GM21825 (cell line): ENCODE data around the gene UCP3.

Experiments
- ATAC-seq: cut with Tn5 transposase; IDR thresholded peaks from one replicate; pipeline ENCODE4 v1.9.1; 2021; ENCODE audit warnings: mild to moderate bottlenecking, moderate library complexity; ENCODE audit not compliant: unreplicated experiment

UCP3 gene

DNA sequence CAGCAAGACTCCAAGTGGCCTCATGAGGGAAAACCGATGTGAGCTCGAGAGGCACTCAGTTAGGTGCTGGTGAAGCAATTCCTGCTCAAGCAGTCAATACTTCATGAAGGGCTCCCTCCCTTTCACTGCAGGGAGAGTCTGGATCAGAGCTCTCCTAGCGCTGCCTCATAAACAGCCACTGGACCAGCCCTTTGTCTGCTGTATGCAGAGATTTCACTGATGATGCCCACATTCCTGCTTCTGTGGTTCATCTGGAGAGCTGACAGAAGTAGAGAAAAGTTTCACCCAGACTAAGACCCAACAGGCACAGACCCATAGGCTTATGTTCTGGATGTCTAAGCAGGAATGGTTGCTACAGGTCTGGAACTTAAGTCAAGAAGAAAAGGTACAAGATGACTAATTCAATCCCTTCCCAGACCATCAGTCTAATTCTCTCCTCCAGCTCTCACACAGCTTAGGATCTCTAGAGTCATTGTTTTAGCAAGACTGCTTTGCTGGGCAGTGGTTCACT, 30.3 kb downstream of the UCP3 start:
- no peak for ATAC-seq

DNA sequence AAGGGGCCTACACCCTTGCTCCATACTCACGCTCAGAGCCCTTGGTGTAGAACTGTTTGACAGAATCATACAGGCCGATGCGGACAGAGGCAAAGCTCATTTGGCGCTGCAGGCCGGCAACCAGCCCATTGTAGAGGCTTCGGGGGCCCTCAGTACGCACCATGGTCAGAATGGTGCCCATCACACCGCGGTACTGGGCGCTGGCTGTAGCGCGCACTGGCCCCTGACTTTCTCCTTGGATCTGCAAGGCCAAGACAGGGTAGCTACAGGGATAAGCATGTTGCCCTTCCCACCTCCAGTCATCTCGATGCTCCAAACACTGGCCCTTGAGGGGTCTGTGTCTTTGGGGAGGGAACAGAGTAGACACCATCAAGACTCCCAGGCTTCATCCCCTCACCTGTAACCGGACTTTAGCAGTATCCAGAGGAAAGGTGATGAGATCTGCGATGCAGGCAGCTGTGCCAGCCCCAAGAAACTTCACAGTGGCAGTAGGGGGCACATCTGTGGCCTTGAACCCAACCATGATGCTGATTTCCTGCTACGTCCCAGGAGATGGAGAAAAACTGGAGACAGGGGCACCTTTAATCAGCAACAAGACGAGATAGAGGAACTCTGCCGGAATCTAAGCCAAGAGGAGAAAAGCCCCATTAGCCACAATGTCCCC, 30.9 kb downstream of the UCP3 start:
- no peak for ATAC-seq

DNA sequence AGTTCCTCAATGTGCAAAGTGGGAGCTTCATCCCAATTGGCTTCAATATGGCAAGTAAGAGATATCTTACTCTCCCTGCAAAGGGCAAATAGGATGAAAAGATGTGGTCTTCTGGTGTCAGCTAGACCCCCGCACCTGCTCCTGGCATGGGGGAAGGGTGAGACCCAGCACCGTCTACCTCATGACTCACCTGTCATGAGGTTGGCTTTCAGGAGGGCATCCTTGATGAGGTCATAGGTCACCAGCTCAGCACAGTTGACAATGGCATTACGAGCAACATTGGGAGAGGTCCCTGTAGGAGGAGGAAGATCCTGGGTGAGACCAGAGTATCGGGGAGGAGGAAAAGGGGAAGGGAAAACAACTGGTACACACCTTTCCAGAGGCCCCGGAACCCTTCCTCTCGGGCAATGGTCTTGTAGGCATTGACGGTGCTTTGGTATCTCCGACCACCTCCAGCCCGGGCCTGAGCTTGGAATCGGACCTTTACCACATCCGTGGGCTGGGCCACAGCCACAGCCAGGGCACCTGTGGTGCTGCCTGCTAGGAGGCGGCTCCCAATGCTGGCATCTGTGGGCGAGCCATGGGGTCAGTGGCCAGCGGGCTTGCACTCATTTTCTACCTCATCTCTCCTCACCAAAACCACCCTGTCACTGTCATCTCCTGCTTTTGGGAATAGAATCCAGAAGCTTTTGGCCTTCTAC, 32.3 kb downstream of the UCP3 start:
- ATAC-seq: no peak

DNA sequence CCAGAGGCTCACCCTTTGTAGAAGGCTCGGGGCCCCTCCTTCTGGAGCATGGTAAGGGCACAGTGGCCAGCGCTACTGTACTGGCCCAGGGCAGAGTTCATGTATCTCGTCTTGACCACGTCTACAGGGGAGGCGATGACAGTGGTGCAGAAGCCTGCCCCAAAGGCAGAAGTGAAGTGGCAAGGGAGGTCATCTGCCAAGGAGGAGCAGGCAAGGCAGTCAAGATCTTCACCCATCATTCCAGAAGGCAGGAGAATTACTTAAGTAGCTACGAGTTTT, 33.5 kb downstream of the UCP3 start:
- no peak for ATAC-seq

DNA sequence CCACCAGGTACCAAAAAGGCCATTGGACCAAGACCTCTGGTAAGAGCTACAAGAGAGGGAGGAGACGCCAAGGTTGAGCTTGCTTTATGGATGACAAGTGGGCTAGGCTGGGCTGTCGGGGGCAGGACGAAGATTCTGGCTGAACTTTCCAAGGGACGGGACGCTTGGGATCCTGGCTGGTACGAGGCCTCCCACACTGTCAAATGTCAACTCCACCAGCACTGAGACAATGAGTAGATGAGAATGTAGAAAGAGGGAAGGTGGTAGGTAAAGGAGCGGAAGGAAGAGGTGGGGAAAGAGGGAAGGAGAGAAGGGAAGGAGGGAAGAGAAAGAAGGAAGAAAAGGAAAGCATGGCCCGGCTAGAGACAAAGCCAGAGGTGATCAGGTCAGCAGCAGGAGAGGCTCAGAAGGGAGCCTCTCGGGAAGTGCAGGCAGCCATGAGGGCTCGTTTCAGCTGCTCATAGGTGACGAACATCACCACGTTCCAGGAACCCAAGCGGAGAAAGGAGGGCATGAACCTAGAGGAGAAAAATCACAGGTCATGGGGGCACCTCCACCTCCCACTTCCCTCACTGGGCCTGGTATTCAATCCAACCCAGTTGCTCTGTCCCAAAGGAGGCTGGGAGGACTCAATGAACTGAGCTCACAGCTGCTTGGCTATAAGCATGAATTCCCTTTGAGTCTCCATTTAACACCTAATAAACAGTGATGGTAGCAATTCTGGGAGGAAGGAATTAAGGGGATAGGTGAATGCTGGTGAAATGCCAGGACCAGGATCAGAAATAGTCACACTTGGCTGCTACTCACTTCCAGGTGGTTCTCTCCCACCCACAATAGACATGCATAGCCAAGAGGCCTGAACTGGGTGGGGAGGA, 34.0 kb downstream of the UCP3 start:
- ATAC-seq: no peak

DNA sequence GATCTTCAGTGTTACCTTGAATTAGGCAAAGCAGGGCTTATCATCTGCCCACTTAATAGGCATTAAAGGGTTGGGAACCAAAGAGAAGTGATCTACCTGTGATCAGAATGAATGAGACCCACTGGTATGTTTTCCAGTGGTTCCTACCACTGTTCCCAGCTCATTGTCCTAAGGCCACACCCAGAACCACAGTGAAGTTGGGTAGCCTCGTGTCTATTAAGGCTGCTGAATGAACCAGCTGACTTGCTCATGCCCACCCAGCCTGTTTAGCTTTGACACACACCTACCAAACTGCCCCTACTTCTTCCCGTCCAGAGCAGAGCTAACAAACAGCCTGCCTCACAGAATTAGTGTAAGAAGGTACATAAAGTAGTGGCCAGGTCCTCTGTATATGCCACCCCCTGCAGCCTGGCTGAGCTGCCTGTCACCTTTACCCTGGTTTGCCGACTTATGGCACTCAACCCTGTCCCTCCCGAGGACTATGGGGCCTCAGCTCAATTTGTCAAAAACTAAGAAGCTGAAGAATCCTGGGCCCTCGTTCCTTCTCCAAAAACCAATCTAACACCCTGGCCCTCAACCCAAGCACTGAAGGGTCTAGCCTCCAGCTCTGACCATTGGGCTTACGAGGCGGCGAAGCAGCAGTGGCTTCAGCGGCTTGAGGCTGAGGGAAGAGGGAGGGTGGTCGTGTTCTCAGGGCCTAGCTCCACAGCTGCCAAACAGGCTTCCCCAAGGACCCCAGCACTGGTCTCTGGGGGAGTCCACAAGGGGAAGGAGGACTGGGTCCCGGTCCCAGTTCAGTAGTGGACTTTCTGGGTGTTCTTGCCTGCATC, 36.0 kb downstream of the UCP3 start:
- ATAC-seq: no peak

DNA sequence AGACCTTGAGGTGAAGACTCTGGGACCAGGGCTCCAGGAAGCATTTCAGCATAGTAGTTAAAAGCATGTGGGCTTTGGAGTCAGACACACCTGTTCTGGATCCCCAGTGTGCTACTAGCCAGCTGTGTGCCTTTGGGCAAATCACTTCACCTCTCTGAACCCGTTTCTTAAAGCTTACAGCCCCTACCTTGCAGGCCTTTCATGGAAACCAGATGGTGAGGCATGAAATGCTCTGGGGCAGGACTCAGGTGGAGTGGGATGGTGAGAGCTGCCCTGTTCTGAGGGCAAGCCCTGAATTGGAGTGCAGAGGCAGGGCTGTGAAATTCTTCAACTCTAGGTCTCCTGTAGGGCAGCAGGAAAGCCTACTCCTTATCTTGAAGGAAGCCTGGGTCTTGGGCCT, 36.7 kb downstream of the UCP3 start:
- ATAC-seq: no peak

DNA sequence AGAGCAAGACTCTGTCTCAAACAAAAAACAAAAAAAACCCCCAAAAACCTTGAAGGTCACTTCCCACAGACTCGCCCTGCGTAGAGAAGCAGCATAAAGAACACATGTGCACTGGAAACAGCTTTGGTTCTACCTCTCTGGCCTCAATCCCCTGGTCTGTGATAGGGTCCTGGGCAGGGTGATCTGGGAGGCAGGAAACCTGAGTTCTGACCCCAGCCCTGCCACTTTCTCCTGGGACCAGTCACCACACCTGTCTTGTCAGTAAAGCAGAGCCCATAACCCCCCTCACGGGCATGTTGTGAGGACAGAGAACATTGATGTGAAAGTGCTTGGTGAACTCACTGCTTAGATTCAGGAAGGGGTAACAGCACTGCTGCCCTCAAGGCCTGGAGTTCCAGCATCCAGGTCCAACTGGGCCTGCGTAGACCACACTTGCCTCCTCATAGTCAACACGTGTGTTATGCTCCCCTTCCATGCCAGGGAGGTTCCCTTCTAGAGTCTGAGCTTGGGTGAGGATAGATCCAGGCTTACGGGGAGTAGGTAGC, 37.6 kb downstream of the UCP3 start:
- no peak for ATAC-seq

DNA sequence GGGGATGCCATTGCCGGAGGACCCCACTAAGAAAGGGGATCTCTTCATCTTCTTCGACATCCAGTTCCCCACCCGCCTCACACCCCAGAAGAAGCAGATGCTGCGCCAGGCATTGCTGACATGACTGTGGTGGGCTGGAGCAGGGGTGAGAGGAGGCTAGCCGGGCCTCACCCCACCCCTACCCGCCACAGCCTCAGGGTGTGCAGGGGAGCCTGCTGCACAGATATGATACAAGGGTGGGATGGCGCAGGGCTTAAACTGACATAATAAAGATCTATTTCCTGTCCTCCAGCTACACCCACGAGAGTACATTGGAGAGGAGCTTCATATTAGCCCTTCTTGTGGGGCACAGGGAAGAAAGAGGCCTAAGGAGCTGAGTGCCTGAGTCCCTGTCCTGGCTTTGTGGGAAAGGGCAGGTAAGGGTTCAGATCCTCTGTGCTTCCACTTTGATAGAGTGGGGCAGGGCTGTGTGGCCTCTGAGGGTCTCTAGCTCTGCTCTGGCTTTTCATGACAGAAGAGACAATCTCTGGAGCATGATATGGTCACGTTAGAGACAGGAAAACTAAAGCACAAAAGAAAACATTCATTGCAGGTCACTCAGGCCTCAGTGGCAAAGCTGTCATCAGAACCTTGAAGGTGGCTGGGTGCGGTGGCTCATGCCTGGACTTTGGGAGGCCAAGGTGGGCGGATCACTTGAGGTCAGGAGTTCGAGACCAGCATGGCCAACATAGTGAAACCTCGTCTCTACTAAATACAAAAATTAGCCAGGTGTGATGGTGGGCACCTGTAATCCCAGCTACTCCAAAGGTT, 38.7 kb downstream of the UCP3 start:
- no peak for ATAC-seq

DNA sequence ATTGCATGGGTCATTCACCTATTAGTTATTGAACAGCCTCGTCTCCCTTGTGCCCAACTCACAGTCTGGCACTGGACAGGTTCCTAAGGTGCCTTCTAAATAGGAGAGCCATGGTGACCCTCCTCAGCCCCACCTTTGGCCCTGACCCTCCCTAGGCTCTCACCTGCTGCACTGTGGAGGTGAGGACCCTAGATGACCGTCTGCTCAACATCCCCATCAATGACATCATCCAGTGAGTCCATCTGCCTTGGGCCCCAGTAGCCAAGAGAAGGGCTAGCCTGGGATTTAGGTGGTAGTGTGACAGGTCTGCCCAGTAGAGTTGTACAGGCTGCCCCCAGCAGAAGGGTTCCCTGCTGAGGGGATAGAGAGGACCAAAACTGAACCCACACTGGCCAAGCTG, 39.8 kb downstream of the UCP3 start:
- ATAC-seq: no peak

DNA sequence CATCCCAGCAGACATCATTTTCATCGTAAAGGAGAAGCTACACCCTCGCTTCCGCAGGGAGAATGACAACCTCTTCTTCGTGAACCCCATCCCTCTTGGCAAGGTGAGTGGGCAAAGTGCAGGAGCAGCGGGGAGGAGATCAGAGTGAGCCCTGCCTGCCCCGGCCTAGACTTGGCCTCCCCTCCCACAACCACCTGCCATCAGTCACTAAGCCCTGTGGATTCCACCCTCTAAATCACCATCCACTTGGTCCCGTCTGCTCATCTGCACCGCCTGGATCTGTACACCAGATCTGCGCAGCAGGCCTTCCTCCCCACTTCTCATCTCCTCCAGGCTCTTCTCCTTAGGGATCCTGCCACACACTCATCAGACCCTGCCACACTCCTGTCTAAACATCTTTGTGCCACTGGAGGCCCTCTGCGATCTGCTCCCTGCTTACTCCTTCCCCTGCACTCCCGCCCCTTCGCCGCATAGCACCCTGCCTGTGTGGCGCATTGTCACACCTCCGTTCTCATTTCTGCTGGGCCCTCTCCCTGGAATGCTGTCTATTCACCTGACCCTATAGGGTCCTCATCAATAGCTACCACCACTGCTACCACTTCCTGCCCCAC, 40.4 kb downstream of the UCP3 start:
- ATAC-seq: no peak

DNA sequence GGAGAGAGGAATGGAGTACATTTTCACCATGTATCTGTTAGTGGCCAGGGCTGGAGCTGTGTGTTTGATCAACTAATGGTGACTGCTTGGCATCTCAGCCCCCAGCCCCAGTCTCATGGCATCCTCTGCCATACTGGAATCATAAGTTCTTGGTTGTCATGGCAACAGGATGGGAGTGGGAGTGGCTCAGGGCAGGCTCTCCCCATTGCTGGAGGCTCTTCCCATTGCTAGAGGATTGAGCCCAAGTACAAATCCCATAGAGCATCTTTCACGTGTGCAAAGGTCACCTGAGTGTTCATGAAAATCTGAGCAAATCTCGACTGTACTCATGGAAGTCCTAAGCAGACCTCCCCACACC, 43.1 kb downstream of the UCP3 start:
- ATAC-seq: no peak

DNA sequence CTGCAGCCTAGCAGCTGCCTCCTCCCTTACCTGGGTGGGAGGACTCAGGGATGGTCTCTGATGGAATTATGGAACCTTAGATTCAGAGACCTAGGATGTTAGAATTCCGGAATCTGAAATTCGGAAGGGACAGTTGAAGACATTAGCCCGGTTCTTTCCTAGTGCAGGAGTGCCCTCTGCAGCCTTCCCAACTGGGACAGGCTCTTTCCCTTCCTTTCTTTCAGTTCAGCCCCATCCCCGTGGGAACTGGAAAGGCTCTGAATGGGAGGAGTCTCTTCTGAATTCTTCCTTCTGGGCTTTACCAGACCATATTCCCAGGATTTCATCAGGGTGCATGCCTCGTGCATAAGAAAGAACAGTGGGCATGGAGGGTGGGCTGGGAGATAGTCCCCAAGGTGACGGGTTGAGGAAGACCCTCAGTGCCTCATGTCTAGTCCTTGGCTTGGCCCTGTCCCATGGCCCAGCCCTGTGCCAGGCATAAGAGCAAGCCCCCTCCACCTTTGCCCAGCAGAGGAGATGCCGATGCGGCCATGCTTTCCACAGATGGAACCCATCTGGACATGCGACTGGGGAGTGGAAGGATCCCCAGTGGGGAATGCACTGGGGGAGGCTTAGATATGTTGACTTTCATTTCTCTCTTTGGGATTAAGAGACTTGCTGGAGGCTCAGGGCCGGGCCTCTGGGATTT, 43.7 kb downstream of the UCP3 start:
- no peak for ATAC-seq

DNA sequence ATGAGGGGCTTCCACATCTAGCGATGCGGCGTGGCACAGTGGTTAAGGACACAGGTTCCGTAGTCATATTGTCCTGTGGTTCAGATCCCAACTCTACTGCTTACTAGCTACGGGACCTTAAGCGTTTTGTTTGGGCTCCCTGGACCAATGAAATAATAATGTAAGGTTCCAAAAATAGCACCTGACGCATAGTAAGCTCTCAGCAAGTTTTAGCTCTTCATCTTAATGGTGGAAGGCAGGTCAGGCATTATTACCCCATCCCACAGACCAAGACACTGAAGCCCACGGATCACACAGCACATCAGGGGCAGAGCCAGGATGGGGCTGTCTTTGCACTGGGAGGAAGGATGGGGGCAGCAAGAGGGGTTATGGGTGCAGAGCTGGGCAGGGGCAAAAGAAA, 45.0 kb downstream of the UCP3 start:
- no peak for ATAC-seq

DNA sequence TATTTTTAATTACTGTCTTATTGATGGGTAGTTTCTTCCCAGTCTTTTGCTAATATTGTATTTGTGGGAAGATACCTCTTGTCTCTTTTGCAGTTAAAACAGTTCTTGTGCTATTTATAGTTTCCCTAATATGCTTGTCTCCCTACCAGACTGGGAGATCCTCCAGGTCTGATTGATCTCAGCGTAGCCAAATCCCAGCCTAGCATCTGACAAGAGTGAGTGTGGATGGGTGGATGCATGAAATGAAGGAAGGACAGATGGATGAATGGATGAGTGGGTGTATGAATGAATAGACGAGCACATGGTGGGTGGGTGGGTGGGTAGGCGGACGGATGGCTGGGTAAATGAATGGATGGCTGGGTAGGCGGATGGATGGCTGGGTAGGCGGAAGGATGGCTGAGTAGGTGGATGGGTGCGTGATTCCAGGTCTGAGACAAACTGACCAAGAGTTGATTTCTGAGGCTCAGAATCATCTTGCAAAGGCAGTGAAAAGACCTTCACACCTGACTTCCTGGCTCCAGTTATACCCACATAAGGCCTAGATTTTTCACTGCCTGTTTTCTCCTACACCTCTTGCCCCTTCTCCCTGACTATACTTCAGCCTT, 46.7 kb downstream of the UCP3 start:
- ATAC-seq: no peak

DNA sequence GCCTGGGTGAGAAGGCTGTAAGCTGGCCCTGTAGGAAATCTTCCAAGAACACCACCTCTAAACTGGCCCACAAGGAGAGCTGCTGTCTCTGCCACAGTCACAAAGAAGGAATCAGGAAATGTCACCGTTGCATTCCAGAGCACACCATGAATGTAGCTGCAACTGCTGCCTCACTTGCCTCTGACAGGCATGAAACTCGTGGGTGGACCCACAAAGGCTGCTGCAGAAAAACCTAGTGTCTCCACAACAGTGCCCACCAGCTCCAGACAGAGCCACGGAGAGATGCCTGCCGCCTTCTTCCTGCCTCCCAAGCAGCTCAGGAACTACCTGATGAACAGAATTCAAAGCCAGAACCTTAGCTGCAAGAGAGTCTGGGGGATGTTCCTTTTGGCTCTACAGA, 47.6 kb downstream of the UCP3 start:
- ATAC-seq: no peak

DNA sequence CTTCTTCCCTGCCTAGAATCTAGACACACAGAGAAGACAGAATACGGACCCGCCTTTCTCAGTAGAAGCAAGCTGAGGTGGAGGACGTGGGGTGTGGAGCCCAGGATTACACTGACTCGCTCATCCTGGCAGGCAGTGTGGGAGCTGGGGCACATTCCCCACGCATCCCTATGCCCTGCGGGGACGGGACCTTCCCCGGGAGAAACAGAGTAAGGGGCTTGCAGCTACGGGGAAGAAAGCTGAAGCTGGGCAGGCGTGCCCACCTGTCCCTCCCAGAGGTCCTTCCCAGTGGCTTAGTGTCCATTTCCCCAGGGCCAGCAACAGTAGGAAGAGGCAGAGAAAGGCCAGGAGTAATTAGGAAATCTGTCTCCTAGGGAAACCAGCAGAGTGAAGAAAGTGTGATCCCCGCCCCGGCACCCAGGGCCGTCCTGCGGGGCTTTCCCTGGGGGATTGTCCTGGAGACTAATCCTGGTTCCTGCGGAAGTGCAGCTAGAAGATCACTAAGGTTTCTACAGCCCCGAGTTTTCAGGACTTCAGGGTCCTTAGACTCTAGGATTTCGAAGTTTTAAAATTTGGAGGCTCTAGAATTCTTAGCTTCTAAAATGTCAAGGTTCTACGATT, 50.3 kb downstream of the UCP3 start:
- ATAC-seq: no peak

DNA sequence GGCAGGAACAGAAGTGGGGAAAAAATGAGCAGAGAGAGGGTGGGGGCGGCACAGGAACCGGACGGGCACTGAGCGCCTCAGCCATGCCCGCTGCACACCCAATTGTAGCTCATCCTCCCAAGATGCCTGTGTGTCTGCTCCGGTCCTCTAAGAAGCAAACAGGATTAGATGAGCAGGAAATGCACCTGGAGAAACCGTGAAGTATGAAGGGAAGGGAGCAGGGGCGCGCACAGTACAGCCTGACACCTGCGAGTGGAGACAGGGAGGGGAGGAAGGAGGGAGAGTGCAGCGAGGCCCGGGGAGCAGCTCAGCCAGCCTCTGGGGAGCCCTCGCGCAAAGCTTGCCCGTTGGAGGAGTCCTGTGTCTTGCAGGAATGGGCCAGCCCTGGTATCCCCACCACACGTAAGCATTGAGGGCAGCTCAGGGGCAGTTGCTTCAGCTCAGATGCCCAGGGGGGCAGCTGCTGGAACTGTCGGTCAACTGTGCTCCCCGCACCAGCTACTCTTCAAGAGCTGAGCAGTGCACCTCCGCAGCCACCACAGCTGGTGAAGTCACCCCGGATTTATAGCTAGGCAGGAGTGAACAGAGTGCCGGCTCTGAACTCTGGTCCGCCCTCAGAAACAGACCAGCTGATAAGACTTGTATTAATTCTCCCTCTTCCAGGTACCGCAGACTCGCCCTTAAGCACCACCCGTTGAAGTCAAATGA, 51.1 kb downstream of the UCP3 start:
- ATAC-seq: no peak
